ENCODE measurements around the gene RABEP1.

RABEP1 gene

DNA sequence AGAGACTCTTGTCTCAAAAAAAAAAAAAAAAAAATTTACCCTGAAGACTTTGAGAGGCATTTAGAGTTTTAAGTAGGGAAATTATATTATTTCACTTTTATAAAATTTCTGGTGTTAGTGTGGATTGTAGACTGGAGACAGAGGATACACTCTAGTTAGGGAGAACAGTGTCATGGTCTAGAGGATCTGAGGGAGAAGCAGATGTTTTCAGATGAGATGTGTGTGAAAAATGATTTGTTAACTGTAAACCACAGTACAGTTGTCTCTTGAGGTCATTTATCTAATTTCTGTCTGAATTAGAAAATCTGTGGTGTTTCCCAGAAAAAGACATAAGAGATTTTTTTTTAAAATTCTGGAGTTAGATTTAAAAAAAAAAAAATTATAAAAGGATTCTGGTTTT is 82.6 kb downstream of the RABEP1 start:
- no peak for DNase-seq

DNA sequence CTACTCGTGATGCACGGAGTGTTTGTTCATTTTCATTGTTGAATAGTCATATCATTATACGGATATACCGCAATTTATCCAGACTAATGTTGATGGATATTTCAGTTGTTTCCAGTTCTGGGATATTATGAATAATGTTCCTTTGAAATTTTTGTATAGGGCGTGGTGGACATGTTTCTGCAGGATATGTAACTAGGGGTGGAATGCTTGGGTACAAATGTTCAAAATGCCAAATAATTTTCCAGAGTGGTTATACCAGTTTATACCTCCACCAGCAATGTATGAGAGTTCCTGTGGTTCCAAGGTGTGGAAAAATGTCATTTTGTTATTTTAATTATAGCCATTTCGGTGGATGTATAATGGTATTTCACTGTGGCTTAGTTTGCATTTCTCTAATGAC is 83.7 kb downstream of the RABEP1 start:
- no peak for DNase-seq

DNA sequence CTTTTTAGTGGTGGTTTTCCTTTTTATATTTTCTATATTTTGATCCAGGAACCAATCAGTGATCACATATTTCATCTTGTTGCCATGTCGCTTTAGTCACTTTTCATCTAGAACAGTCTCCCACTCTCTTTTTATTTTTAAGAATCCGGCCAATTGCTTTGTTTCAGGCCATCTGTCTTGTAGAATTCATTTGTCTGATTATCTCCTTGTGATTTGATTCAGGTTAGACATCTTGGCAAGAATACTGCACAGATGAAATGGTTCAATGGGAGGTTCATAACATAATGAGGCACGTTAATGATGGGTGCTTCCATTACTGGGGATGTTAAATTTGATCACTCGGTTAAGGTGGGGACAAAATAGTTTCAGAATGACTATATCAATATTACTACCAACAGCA is 88.3 kb downstream of the RABEP1 start:
- DNase-seq = no peak

GRCh38 chr17:5373112-5373511 is 91.0 kb downstream of the RABEP1 start:
- no peak for DNase-seq

DNA sequence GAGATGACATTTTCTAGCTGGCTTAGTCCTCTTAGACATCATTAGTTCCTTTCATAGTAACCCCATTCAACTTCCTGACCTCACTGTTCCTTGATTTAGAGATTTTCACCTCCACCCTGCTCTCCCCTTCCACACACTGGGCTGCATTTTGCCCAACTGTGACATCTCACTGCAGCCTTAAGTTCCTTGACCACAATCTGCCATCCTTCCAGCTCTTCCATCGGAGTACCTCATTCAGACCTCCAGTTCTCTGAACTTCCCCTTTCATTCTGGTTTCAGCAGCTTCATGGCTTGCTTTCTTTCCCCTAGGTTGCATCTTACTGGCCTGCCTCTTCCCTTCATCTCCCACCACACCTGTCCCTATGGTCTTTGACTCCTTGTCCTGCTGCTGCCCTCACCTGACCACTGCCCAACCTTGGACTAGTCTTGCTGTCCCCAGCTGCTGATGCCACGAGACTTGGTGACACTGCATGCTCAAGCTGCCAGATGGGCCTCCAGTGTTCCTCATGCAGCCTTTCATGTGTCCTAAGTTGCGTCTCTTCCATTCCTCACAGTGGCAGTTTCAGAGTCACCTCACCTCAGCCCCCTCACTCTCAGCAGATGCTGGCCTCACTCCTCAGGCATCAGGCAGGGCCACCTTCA is 96.6 kb downstream of the RABEP1 start:
- DNase-seq = no peak

DNA sequence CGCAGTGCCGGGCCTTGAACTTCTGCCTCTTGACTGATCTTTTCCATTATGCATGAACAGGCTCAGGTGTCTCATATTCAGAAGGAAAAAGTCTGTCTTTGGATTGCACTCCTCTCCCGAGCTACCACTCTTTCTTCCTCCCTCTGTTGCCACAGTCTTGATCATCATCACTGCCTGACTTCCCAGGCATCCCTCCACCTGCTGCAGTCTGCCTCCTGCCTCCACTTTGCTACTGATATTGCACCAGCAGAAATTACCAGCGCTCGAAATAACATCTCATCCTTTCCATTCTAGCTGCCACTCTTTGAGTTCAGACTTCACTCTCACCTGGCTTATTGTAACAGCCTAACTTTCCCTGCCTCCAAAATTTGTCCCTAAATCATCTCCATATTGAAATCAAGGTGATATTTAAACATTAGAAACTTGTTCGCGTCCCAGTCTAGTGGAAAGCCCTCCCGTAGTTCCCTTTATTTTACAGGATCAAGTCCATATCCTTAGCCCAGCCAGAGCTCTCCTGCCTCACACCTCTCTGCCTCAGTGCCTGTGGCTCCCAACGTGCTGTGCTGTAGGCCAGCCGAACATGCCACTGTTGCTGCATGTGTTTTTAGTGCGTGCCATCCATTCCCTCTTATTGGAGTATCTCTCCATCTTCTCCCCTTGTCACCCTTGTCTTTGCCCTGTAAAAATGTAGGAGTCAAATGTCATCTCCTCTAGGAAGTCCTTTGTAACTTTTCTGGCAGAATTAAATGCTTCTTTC is 97.4 kb downstream of the RABEP1 start:
- no peak for DNase-seq

GRCh38 chr17:5380491-5381135 is 98.5 kb downstream of the RABEP1 start:
- DNase-seq = no peak

GRCh38 chr17:5381542-5381941 is 99.5 kb downstream of the RABEP1 start:
- no peak for DNase-seq

GRCh38 chr17:5391678-5392077 is 109.6 kb downstream of the RABEP1 start:
- no peak for DNase-seq

DNA sequence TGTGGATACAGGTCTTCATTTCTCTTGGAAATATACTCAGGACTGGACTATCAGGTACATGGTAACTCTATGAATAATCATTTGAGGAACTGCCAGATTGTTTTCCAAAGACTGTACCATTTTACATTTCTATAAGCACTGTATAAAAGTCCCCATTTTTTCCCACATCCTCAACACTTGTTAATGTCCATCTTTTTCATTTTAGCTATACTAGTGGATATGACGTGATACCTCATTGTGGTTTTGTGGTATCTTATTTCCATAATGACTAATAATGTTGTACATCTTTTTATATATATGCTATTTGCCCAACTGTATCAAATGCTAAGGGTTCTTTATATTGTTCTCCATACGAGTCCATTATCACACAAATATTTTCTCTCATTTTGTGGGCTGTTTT is 114.5 kb downstream of the RABEP1 start:
- no peak for DNase-seq

DNA sequence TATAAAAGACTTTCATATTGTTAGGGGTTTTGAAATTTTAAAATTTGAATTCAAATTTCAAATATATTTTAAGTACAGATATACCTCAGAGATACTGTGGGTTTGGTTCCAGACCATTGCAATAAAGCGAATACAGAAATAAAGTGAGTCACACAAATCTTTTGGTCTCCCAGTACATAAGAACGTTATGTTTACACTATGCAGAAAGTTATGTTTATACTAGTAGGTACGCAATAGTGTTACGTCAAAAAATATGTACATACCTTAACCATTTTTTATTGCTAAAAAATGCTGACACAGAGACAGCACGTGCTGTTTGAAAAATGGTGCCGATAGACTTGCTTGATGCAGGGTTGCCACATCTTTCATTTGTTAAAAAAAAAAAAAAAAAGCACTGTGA is 117.7 kb downstream of the RABEP1 start:
- DNase-seq = no peak

DNA sequence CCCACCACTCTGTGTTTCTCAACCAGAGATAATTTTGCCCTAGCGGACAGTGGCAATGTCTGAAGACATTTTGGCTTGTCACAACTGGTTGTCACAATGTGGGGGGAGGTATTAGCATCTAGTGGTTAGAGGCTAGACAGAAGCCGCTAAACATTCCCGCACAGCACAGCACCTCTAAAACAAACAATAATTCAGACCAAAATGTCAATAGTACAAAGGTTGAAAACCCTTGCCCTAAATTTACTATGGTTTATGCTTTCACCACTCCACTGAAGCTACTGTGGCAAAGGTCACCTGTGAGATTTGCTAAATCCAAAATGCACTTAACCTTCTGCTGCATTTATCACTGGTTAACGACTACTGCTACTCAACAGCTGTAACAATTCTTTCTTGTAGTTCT is 123.3 kb downstream of the RABEP1 start:
- DNase-seq = no peak

DNA sequence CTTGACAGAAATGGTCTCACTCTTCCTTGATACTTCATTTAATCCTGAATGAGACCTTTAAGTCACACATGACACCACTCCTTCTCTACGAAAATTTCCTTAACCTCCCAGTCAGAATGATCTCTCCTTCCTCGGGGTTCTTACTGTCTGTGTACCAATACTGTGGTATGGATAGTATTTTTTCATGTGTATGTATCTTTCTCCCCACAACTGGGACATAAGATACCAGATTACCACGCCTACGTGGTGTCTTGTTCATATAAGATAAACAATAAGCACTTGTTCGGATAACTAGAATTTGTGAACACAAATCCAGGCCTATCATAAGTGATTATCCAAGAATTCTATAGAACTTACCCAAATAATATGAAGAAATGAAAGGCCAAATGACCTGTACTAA is 126.1 kb downstream of the RABEP1 start:
- no peak for DNase-seq

DNA sequence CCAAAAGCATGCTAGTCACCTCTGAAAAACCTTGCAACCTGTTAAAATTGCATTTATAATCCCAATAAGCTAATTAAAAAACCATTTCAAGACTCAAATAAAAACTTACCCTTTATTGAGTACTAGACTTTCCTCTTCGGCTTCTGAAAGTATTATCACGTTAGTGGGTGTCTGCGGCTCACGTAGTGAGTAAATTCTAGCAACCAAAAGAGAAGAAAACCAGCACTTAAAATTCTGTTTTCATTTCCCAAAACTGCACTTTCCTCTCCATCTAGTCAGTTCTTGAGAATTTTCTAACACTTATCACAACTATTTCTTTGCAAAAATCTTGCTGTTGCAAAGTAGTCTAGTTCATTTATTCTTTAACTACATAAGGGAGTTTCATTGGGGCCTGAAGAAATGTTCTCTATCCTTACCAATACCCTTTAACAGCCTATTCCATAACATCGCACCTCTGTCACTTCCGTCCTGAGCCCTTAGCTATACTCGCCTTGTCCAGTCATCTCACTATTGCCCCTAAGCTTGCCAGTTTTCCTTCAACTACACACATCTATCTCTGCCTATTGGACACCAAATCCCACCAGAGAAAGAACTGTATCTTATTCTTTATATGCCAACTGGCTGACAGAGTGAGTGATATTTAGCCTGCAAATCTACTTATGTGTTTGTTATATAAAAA is 128.6 kb downstream of the RABEP1 start:
- no peak for DNase-seq

GRCh38 chr17:5413682-5414081 is 131.6 kb downstream of the RABEP1 start:
- DNase-seq = peak in 1 of 5 donors; percentile 18

DNA sequence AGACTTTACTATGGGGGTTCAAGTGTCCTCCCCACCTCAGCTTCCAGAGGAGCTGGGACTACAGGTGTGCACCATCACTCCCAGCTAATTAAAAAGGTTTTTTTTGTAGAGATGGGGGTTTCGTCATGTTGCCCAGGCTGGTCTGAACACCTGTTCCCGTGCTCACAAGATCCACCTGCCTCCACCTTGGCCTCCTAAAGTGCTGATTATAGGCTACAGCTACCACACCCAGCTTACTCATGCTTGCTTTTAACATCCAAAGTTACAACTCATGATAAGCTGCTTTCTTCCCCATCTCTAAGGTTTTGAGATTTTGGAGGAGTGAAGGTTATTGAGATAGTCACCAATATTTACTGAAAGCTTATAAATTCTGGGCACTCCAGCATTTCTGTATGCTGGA is 134.8 kb downstream of the RABEP1 start:
- no peak for DNase-seq

GRCh38 chr17:5418858-5419355 is 136.8 kb downstream of the RABEP1 start:
- DNase-seq = peak; percentile 44 to 81 (median 55)

- peak; percentile 90 to 96 (median 95) for DNase-seq
Observed at GRCh38 chr17:5419356-5419958, 137.4 kb downstream of the RABEP1 start, which contains the start of gene NUP88. TSS of gene NUP88 (minus strand) at chr17:5419662. CDS start at chr17:5419650, 12 bp downstream.

DNA sequence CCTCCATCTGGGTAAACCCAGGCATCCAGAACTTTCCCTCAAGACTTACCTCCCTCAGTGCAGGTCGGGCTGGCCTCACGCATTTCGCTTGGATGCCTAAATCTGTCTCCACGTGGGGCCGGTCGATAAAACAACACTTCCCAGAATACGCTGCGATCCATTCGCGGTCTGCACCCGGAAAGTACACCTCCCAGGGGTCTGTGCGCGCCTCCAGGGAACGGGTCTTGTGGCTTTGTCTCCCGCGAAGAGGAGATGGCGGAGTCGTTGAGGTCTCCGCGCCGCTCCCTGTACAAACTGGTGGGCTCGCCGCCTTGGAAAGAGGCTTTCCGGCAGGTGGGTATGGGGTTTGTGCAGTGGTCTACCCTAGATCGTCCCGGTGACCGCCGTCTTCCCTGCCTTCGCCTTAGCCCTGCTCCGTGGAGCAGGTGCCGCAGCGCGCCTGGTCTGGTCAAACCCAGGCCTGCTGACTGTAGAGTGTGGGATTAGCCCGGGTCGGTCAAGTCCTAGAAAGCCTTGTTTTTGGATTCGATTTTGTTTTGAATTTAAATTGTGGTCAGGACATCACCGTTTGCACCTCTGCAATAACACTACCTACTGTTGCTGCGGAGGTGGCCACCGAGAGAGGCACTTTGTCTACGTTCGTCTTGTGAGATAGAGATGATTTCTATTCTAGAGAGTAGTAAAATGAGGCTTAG is 138.0 kb downstream of the RABEP1 start, which contains the start of gene RPAIN:
RPAIN (plus strand) TSS at position 224 of the 695 bp plus-strand sequence; CDS start at position 253, 29 bp downstream.
- peak; percentile 71 to 88 (median 81) for DNase-seq

- no peak for DNase-seq
Observed at GRCh38 chr17:5422505-5422904, 140.4 kb downstream of the RABEP1 start.

DNA sequence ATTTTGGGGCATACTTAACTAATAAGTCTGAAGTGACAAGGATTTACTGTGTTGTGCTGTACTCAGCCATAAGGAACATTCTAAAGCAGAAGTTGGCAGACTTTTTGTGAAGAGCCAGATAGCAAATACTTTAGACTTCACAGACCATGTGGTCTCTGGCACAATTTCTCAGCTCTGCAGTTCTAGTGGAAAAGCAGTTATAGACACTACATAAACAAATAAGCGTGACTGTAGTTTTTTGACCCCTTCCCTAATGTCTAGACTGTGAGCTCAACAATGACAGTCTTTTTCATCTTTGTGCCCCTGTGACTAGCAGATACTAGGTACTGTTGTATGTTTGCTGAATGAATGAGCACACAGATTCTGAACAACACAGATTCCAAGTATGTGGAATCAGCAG is 142.8 kb downstream of the RABEP1 start:
- no peak for DNase-seq

DNA sequence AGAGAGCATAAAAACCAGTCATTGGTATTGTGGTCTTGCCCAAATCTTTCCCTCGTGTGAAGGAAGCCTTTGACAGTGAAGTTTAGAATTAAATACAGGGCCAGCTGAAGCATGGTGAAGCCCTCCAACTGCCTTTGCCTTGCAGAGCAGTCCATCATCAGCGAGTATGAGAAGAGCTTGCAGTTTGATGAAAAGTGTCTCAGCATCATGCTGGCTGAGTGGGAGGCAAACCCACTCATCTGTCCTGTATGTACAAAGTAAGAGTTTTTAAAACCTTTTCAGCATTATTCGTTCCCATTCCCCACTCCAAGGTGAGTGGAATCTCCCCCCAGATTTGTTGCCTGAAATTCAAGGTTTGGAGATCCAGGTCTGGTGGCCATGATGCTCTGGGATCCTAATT is 143.7 kb downstream of the RABEP1 start:
- no peak for DNase-seq
